Activated CD8-positive, alpha-beta T cell treated with anti-CD3 and anti-CD28 coated beads for 36 hours (primary cell): ENCODE results near the gene TNFRSF25. TPM values are rescaled to one million over a fixed set of nuclear protein-coding genes. Genes with fewer than 3 reads are reported as not detected.

ENCODE experiments used
- ATAC-seq: fragments of 200-7000 bp; cut with Tn5 transposase; one replicate; pipeline ENCODE4 v1.10.0; 2021; ENCODE audit warnings: mild to moderate bottlenecking, moderate library complexity
- CTCF ChIA-PET: fragments of 350-600 bp; sonication (Branson Sonifier 250); formaldehyde crosslinking; loops from one replicate; lab custom pipeline; 2021; ENCODE audit warnings: antibody characterized with exemption; lab: Charles Lee
- POLR2A ChIA-PET: fragments of 350-600 bp; sonication (Branson Sonifier 250); formaldehyde crosslinking; loops from one replicate; lab custom pipeline; 2021; ENCODE audit warnings: antibody characterized with exemption; lab: Charles Lee
- DNase-seq: peaks from one replicate; pipeline ENCODE4 v3.0.0-alpha.2; 2020
- H3K27ac Mint-ChIP-seq: one replicate; pipeline ENCODE4 v1.8.0; 2021; ENCODE audit warnings: mild to moderate bottlenecking, mixed read lengths
- H3K27me3 Mint-ChIP-seq: one replicate; pipeline ENCODE4 v1.8.0; 2021; ENCODE audit warnings: mixed read lengths
- H3K36me3 Mint-ChIP-seq: one replicate; pipeline ENCODE4 v1.8.0; 2021; ENCODE audit warnings: low read depth, mixed read lengths
- H3K4me1 Mint-ChIP-seq: one replicate; pipeline ENCODE4 v1.8.0; 2021; ENCODE audit warnings: low read depth, mixed read lengths
- H3K4me3 Mint-ChIP-seq: one replicate; pipeline ENCODE4 v1.8.0; 2021; ENCODE audit warnings: mild to moderate bottlenecking, moderate library complexity, mixed read lengths
- H3K9me3 Mint-ChIP-seq: one replicate; pipeline ENCODE4 v1.8.0; 2021; ENCODE audit warnings: mixed read lengths
- intact Hi-C: fragments of 100-400 bp; cut with micrococcal nuclease; formaldehyde crosslinking; loops from one replicate; pipeline ENCODE4 v1.10.0; 2022
- total RNA-seq, 2 experiments: library from RNA; stranded (reverse); gene quantifications; one replicate each; pipeline ENCODE4 v1.2.3, GENCODE V29; 2021
- TF ChIP-seq, protein P1 (sequence below): fragments of 200-600 bp; IDR thresholded peaks from one replicate; pipeline ENCODE4 v1.8.0; 2022; ENCODE audit warnings: antibody characterized with exemption, mild to moderate bottlenecking

Gene TNFRSF25
- total RNA-seq, 2 experiments from 2014 or later: 55.8 to 57.8 TPM

DNA sequence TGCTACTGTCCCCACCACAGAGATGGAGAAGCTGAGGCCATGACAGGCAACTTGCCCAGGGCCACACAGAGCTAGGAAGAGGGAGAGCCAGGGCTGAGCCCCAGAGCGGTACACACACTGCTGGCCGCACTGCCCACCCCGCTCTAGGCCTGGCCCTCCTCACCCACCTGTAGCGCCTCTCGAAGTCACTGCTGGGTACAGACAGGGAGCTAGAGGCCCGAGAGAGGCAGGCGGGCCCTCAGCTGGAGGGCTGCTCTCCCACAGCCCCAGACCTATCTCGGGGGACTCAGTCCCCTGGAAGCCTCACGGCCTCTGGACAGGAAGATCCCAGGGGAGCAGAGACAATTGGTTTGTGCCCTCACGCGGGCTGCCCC is 42.8 kb upstream of the TNFRSF25 start:
- ATAC-seq (no peak), DNase-seq (no peak)
- H3K36me3 Mint-ChIP-seq: no peaks in the 10 kb centered on the region
- ChIA-PET CTCF (interaction anchor here (1.3 kb wide), 1 partner anchor 46 kb away, joined by 4 read pairs; the partner anchor contains the start of gene NOL9), POLR2A (interaction anchor here (0.7 kb wide), 1 partner anchor 12 kb away, joined by 3 read pairs; no protein-coding TSS in a partner anchor)
- no peaks in the 10 kb centered on the region for H3K27me3 Mint-ChIP-seq
- H3K4me3 Mint-ChIP-seq: no peak overlapping the region
- TF ChIP-seq, protein P1, sequence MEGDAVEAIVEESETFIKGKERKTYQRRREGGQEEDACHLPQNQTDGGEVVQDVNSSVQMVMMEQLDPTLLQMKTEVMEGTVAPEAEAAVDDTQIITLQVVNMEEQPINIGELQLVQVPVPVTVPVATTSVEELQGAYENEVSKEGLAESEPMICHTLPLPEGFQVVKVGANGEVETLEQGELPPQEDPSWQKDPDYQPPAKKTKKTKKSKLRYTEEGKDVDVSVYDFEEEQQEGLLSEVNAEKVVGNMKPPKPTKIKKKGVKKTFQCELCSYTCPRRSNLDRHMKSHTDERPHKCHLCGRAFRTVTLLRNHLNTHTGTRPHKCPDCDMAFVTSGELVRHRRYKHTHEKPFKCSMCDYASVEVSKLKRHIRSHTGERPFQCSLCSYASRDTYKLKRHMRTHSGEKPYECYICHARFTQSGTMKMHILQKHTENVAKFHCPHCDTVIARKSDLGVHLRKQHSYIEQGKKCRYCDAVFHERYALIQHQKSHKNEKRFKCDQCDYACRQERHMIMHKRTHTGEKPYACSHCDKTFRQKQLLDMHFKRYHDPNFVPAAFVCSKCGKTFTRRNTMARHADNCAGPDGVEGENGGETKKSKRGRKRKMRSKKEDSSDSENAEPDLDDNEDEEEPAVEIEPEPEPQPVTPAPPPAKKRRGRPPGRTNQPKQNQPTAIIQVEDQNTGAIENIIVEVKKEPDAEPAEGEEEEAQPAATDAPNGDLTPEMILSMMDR: no peak
- no peaks in the 10 kb centered on the region for H3K9me3 Mint-ChIP-seq
- H3K4me1 Mint-ChIP-seq: no peaks in the 10 kb centered on the region
- no peak overlapping the region for H3K27ac Mint-ChIP-seq
- intact Hi-C loops: no loop called here

DNA sequence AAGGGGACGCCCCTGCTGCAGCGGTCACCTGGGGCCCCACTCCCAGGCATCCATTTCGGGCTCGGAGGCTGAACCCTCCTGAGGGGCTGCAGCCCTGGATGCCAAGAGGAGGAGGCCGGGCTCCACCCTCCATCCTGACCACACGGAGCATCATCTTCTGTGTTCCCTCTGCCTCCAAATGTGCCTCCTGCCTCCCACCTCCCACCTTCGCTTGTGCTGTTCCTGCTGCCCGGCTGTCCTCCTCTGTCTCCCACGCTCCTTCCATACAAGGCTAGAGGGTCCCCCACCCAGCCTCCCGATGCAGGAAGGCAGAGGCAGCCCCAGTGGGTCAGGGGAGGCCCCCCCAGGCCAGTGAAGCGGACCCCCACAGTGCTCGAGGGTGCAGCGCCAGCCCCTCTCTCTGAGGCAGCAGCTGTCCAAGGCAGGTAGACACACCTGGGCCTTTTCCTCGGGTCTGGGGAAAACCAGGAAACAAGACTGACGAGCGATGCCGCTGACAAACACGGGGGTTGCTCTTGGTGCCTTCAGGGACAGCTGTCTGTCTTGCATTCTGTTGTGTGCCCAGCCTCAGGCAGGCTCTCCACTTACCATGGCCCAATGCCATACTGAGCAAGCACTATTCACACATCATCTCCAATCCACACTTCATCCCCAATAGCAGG is 42.3 kb upstream of the TNFRSF25 start:
- H3K27me3 Mint-ChIP-seq: no peaks in the 10 kb centered on the region
- DNase-seq: no peak
- ChIA-PET CTCF (interaction anchor here (1.3 kb wide), 1 partner anchor 46 kb away, joined by 4 read pairs; the partner anchor contains the start of gene NOL9), POLR2A (interaction anchor here (0.7 to 0.9 kb wide), 2 partner anchors 9 to 13 kb away, joined by 3 read pairs; no protein-coding TSS in a partner anchor)
- no peak overlapping the region for H3K4me3 Mint-ChIP-seq
- no peaks in the 10 kb centered on the region for H3K9me3 Mint-ChIP-seq
- intact Hi-C loops: no loop called here
- ATAC-seq: no peak
- H3K4me1 Mint-ChIP-seq: no peaks in the 10 kb centered on the region
- TF ChIP-seq, protein P1: no peak
- no peaks in the 10 kb centered on the region for H3K36me3 Mint-ChIP-seq
- no peak overlapping the region for H3K27ac Mint-ChIP-seq

DNA sequence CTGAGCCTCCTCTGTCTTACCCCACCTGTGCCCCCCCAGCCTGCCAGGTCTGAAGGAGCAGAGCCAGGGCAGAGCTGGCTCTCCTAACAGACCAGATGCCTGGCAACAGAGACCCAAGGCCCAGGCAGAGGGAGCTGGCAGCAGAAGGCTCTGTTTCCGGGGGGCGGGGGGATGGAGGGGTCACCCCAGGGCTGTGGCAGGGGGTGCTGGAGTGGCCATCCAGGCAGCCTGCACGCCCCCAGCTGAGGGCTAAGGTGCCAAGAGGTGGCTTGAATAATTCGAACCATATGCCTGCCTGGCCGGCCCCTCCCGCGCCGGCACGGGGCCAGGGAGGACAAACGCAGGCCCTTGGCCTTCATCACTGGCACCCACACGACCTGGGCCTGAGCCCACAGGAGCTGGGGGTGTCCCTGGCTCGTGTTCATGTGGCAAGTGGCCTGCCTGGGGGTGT is 41.5 kb upstream of the TNFRSF25 start:
- Mint-ChIP-seq H3K4me1 (no peaks in the 10 kb centered on the region), H3K4me3 (no peak overlapping the region), H3K27me3 (no peaks in the 10 kb centered on the region), H3K27ac (no peak overlapping the region), H3K9me3 (no peaks in the 10 kb centered on the region), H3K36me3 (no peaks in the 10 kb centered on the region)
- ATAC-seq (no peak), DNase-seq (no peak)
- TF ChIP-seq, protein P1: no peak
- CTCF ChIA-PET: interaction anchor here (0.6 to 1.3 kb wide), 3 partner anchors 16 to 47 kb away, joined by 3 to 5 read pairs (median 4); partner anchors contain the start of genes NOL9 and TAS1R1
- POLR2A ChIA-PET: interaction anchor here (0.6 to 0.9 kb wide), 2 partner anchors 10 to 16 kb away, joined by 3 read pairs; partner anchors contain the start of gene PLEKHG5
- intact Hi-C loops: no loop called here

DNA sequence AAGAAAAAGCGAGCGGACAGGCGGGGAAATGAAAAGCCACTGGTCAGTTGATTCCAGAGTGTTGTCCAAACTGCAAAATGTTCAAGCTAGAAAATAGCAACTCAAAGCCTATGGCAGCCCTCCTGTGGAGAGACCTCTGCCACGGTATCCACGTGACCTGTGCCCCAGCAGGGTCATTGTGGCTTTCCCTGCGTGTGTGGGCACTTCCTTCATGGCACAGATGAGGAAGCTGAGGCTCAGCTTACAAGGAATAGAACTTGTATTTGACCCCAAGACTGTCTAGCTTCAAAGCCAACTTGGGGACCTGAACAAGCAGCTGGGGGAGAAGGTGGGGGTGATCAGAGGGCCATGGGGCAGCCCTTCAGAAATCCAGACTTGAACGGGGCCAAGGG is 41.1 kb upstream of the TNFRSF25 start:
- CTCF ChIA-PET: interaction anchor here (0.6 to 1.3 kb wide), 3 partner anchors 17 to 47 kb away, joined by 3 to 5 read pairs (median 4); partner anchors contain the start of genes NOL9 and TAS1R1
- Mint-ChIP-seq H3K36me3 (no peaks in the 10 kb centered on the region), H3K9me3 (no peaks in the 10 kb centered on the region), H3K27ac (no peak overlapping the region), H3K4me1 (no peaks in the 10 kb centered on the region), H3K4me3 (no peak overlapping the region), H3K27me3 (no peaks in the 10 kb centered on the region)
- DNase-seq (no peak), ATAC-seq (no peak)
- POLR2A ChIA-PET: interaction anchor here (0.6 kb wide), 1 partner anchor 16 kb away, joined by 3 read pairs; the partner anchor contains the start of gene PLEKHG5
- TF ChIP-seq, protein P1: no peak
- intact Hi-C loops: no loop called here
